HG03097 (cell line): ENCODE measurements around the gene SDHB.

ENCODE experiments used
- ATAC-seq: cut with Tn5 transposase; IDR thresholded peaks from one replicate; pipeline ENCODE4 v1.9.1; 2021; ENCODE audit not compliant: unreplicated experiment, low FRiP score

Gene SDHB

DNA sequence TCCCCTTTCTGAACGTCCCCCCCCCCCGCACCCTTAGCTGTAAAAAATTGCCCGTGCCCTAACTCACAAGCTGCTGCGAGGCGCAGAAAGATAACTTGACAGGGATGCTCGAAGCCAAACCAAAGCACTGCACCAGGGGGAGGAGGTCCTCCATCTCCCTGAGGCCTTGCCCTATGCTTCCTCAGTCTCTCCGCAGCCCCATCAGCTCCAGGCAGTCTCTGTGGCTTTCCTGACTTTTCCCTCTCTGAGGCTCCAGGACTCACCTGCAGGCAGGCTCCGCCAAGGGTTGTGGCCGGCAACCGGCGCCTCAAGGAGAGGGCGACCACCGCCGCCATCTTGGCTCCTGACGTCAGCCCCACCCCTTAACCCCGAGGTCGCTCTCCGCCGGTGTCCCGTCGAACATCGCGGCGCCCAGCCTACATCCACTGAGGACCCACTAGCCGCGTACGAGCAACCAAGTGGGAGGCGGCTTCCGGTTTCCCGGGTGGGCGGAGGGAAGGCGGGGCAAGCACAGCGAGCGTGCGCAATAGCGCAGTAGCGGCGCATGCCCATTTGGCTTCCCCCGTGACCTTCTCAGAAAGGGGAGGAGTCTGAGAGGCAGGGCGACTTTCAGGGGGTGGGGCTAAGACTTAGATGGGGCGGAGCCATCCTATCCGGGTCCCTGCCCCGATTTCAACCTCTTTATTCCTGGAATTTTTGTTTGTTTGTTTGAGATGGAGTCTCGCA is at the start of gene SDHB:
TSS of gene SDHB (minus strand) at position 348 of the 726 bp plus-strand sequence. CDS start at position 335, 13 bp downstream.
- peak; percentile 95 for ATAC-seq

DNA sequence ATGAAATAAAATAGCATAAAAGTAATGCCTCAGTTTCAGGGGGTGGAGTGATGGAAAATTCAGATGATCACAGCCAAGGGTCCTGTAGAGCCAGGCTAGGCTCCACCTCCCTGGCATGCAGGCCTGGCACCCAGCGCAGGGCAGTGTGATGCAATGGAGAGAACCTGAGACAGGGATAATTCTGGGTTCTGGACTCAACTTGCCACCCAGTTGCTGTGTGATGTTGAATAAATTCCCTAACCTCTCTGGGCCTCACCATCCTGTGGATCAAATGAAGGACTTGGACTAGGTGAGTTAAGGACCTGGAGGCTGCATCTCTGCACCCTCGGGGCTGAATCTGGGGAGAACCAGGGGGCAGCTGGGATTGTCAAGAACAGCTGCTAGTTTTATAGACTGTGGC is 48.4 kb upstream of the SDHB start:
- no peak for ATAC-seq

DNA sequence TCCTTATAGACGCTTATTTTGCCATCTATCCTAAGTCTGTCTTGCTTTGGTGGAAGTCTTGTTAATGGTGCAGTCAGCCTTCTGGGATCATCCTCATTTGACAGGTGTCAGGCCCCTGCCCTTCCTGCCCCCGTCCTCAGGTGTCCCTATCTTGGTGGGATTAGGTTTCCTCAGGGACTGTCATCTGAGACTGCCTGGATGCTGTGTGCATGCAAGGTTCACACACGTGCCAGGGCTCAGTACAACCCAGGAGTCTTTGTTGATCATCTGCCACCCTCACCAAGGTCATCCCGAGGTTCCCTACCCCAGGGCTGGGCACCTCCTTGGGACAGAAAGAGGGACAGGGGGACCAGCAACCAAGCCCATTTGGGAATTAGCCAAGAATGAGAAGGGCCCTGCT is 47.4 kb upstream of the SDHB start:
- ATAC-seq = no peak

DNA sequence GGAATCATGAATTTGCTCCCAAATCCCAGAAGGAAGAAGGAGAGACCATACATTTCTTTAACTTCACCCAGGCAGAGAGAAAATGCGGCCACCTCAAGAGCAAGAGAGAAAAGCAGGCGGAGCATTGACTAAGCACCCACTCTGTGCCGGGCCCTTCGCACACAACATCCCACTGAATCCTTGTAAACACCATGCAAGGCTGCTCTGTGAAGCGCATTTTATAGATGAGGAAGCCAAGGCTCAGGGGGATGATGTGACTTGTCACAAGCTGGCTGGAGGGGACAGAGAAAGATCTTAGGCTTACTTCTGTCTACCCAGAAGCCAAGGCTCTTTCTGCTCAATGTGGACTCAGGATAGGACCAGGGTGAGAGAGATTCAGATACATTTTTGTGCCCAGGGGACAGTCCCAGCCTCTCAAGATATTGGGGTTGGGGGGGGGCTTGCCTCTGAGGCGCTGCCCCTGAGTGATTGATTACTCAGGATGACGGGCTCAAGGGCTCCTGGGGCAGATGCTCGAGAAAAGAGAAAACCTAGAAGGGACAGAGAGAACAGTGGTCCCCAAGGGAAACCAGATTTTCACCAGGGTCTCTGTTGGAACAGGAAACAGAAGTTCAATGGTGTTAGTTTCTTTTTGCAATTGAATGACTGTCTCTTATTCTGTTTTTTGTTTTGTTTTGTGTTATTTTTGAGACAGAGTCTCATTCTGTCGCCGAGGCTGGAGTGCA is 45.9 kb upstream of the SDHB start:
- ATAC-seq = no peak

DNA sequence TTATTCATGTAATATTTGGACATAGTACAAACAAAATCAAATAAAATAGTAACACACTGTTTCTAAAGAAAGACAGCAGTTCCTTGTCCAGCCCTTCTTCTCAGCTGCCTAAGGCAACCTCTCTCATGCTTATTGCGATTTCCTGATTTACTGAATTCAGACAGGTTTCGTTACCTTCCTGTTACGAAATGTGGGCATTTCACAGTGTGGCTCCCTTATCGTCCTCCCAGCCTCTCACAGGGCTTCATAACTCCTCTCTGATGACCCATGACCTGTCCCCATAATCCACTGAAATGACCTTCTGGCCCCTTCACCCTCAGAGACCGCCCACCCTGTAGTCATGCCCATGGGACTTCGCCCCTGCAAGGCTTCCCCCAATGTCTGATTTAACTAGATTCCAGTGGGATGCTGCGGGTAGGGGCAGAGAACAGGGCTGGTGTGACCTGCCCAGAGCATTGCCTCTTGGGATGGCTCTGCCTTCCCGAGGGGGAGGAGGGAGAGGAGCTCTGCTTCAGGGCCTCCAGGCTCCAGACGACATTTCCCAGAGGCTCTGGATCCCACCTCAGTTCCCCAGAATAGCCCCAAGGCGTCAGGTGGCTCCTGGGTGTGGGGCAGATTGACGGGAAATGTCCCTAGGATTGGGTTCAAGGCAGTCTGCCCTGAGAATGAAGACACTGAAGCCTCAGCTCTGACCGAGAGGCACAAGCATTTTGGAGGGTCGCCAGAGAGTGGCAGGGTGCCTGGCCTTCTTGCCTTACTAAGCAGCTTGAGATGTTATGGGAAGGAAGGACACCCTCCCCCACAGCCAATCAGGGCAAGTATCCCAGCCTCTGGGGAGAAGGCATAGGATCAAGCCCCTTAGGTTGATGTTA is 44.9 kb upstream of the SDHB start:
- ATAC-seq = no peak

DNA sequence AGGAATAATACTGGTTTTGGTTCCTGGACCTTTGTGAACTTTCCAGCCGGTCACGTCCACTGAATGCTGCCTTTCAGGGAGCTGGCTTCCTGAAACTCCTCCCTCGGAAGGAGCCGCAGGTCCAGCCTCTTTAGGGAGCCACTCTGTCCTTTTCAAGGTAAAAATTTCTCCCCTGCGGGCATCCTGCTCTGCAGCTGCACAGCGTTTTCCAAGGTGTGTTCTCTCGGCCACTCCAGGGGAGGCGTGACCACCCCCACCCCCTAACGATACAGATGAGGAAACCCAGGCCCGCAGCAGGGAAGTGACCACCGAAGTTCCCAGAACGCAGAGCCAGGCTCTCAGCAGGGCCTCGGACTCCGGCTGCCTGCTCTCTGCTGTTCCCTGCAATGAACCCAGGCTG is 44.0 kb upstream of the SDHB start:
- no peak for ATAC-seq

DNA sequence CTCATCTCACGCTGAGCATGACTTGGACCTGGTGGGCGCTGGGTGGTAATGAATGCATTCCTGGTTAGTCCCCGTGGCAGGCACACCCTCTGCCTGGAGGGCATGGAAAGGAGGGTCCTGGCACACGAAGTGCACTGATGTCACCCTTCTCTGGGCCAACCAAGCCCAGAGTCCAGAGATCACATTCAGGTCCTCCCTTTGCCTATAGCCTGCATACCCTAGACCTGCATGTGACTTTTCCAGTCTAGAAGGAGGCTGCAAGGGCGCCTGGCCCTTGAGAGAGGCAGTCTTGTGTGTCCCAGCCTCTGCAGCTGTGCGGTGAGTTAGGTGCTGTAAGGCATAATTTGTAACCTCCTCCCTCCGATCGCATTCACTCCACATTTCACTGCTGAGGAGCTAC is 43.3 kb upstream of the SDHB start:
- ATAC-seq = no peak

DNA sequence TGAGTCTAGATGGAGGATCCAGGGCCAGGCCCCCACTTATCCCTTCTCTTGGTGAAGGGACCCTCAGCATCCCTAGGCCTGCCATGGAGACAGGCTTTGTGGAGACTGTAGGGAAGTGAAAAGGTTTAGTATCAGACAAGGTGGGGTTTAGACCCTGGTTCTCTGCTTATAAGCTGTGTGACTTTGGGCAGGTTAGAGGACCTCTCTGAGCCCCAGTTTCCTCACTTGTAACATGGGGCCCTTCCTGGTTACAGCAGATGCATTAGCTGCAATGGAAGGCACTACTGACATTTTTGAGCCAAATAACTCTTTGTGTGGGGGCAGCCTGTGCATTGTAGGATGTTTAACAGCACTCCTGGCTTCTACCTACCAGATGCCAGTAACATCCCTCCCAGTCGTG is 42.8 kb upstream of the SDHB start:
- ATAC-seq = no peak

DNA sequence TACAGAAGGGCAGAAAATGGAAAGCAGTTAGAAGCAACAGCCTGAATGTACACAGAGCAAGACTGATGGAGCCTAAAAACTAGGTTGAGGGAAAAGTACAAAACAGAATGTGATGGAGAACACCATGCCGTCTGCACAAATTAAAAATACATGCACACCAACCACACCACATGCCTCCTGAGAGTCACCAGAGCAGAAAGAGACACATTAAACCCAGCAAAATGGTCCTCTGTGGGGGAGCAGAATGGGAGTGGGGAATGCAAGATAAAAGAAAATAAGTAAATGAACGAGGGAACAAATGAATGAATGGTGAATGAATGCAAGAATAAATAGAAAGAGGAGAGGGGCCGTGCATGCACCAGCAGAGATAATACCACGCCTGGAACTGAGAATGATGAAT is 41.3 kb upstream of the SDHB start:
- ATAC-seq = no peak

DNA sequence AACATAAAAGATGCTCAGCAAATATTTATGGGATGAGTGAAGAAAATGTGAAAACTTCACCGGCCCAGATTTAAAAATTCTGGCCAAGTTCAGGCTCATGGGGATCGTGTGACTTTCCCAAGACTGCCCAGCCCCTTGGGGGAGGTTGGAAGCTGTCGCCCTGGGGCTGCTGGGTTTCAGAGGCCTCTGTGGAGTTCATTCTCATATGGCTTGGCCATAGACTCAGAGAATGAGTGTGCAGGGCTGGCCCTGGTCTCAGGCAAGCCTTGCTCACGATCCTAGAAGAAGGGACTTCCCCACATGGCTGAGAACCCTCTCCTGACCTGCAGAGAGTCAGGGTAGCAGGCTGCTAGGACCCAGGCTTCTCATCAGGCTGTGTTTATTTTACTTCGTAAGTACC is 40.8 kb upstream of the SDHB start:
- no peak for ATAC-seq

DNA sequence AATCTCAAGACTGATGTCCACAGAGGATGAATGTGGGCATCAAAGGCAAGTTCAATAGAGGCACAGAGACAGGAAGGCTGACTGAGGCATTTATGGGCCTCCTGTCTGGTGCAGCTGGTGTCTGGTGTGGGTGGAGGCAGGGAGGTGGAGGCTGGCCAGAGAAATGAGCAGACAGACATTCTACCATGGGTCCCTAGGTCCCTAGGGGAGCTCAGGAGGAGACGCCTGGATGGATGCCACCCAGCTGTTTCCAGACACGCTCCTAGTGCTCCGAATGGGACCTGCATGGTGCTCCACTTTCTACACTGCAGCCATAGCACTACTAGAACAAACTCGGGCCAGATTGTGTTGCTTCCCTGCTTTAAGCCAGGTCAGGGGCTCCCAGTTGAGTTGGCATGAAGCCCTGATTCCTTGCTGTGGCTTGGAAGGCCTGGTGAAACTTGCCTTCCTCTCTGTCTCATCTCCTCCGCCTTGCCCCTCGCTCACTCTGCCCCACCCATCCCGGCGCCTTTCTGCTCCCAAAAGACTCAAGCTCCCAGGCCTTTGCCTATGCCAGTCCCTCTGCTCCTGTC is 40.1 kb upstream of the SDHB start:
- ATAC-seq = no peak

DNA sequence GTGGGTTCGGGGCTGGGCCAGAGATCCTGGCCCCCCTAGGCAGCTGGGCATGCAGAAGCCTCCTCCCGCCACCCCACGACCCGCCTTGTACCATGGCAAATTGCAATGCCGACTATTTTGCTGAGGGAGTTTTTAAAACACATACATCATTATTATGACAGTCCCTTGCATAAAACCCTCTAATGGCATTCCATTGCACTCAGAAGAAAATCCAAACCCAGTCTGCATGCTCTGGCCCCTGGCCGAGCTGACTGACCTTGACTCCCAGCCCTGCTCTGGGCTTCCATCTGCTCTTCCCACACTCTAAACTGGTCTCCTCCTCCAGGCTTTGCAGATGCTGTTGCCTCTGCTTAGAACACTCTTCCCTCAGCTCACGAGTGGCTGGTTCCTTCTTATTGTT is 37.4 kb upstream of the SDHB start:
- ATAC-seq = no peak

DNA sequence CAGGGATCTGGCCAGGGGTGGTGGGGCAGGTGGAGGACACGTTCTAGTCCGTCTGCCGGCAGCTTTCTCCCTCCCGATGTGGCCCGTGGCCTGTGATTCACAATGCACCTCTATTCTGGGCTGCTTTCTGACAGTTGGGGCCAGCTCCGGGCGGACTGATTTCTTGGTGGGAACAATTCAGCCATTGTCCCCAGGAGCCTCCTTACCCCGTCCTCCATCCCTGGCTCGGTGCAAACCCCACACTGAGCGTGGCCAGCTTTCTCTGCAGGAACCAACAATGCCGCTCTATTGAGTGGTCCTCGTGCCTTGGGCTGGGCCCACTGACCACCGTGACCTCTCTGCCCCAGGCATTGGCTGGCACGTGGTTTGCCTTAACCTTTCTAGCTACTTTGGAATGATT is 35.7 kb upstream of the SDHB start:
- no peak for ATAC-seq

DNA sequence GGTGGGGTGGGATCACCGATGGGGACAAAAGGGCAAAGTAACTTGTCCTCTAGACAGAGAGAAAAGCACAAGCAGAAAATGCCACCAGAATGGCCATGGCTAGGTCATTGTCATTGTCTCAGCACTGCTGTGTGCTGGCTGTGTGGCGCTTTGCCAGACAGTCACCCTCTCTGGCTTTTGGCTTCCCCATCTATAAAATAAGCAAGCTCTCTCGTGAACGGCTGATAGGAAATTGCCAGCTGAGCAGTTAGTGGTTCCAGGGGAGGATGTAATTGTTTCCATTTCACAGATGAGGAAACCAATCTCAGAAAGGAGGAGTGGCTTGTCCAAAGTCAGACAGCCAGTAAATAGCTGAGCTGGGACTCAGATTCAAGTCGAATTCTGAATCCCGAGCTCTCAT is 32.9 kb upstream of the SDHB start:
- no peak for ATAC-seq

DNA sequence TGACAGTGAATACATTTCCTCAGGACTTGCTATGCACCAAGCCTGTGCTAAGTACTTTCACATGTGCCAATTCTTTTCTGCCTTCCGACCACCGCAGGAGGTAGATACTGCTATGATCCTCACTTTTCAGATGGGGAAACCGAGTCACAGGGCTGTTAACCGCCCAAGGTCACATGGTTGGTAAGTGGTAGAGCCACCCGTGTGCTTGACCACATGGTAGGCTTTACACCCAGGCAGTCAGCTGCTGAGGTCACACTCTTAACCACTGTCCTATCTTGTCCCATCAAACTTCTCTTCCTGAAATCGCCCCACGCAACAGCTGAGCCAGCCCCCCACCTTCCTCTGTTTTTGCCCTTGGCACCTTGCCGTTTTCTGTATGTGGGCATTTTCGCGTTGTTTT is 31.0 kb upstream of the SDHB start:
- no peak for ATAC-seq

DNA sequence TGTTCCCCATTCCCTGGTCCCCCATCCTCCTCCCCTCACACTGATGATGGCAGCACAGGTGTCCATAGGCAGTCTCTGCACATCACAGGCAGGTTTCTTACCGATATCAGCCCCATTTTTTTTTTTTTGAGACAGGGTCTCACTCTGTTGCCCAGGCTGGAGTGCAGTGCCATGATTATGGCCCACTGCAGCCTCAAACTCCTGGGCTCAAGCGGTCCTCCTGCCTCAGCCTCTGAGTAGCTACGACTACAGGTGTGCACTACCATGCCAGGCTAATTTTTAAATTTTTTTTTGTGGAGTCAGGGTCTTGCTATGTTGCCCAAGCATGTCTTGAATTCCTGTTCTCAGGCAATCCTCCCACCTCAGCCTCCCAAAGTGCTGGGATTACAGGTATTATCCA is 28.9 kb upstream of the SDHB start:
- ATAC-seq = no peak

DNA sequence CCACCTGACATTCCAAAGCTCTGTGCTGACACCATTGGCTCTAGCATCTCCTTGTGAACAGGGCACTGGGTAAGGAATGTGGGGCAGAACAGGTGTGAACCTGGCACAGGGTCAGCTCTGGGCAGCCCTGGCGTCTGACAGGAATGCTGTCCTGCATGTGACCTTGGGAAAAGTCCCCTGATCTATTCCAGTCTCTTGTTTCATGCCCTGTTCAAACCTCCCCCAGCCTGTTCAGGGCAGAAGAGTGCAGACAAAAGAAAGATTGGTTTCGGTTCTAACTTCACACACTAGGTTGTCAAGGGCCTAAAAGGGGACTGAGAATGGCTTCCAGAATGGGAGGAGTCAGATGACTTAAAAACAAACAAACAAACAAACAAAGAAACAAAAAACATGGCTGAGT is 27.6 kb upstream of the SDHB start:
- no peak for ATAC-seq

DNA sequence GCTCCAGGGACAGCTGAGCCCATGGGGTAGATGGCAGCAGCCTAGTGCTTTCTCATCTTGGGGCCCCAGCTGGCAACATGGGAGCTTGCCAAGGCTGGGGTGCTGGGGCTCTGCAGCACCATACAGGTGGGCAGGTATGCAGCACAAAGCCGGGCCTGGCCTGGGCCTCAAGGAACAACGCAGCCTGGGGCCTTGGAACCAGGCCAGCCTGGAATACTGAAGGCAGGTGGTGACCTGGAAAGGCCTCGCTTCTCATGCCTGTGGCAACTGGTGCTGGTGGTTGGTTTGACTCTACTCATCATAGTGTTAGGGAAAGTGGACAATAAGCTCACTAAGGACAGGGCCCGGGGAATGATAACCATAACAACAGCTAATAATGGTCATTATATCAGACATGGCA is 27.0 kb upstream of the SDHB start:
- no peak for ATAC-seq

DNA sequence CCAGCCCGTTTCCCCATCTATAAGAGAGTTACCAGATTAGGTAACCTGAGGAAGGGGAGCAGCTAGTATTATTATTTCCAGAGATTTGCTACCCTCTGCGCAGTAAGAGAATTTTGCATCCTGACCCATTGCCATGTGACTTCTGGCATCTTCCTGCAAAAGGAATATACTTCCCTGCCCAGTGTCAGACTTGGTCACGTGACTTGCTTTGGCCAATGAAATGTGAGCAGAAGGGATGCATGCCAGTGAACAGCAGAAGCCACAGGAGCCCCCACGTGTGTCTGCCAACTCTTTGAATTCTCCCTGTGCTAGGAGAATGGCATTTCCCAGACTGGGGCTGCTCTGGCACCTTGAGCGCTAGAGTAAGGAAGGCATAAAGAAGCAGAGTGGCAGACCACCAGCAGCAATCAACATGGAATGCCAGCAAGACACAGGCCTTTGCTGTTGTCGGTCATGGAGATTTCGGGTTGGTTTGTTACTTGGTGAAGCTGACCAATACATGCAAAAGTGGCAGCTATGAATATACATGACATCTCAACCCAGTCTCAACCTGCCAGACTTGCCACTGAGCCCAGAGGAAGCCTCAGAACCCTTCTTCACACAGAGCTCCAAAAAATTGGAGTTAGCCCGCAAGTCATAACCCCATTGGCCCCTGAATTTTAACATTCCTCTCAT is 26.4 kb upstream of the SDHB start:
- ATAC-seq = no peak

DNA sequence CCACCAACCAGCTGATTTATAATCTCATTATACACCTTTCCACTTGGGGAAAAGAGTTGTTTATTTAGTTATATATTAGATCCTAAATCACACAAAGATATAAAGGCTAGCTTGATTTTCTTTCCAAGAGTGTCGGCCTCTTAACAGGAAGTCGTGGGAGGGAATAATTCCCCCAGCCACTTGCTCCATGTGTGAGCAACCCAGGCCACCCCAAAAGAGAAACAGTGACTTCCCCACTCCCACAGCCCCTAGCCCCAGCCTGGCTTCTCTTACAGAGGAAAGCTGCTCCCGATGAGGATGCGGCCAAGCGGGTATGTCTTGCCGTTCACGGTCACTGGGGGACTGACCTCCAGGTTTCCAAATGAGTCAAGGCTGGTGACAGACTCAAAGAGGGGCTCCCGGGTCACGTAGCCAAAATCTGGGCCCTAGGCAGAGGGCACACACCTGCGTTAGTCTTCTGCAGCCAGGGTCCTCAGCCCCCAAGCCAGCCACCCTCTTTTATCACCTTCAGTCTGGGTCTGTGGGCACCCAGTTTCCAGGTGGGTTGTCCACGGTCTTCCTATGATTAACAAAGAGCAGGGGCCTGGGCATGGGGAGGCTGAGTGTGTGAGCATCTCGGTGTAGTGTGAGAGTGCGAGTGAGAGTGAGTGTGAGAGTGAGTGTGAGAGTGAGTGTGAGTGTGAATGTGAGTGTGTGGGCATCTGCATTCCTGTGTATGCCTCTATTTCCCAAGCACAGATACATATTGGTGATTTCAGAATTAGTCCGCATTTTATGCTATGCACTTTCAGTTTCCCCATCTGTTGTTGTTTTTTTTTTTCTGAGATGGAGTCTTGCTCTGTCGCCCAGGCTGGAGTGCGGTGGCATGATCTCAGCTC is 25.4 kb upstream of the SDHB start:
- ATAC-seq = no peak
